HG02973 (cell line): ENCODE data around the gene COPG1.

Source experiments
- ATAC-seq: cut with Tn5 transposase; IDR thresholded peaks from one replicate; pipeline ENCODE4 v1.9.1; 2021; ENCODE audit warnings: moderate library complexity; ENCODE audit not compliant: unreplicated experiment

The COPG1 gene

DNA sequence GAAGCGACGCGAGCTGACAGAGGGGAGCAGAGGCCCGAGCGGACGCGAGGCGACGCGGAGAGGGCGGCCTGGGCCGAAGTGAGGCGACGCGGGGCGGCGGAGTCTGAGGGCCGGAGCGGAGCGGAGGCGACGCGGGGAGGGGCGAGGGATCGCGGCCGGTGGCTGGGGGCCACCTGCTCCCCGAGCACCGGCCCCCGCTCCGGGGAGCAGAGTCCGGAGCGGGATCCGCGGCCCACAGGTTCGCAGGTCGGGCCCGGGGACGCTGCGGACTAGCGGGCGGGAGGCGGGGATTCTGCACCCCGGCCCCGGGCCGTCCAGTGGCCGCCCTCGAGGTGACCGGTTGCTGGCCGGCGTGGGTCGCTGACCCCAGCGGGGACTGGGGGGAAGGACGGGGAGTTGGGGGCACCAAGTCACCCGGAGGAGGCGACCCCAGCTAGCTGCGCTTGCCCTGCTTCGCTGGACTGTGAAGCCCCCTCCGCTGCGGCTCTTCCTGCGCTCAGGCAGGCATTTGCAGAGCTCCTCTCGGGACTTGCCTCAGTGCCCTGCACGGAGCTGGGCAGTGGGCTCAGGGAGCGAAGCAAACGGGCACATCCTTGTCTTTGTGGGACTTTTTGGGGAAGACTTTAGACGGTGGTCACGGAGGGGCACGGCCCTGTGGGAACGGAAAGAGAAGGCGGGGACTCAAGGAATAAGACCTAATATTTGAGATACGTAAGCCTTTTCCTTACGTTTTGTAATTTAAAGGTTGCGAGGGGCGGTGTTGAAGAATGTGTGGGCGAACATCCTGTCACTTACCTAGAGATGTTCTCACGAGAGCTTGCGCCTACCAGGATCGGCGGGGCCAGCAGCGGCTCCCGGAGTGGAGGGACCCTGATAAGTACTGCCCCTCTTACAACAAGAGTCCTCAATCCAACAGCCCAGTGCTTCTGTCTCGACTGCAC is 29.8 kb downstream of the COPG1 start:
- peak; percentile 3 for ATAC-seq

DNA sequence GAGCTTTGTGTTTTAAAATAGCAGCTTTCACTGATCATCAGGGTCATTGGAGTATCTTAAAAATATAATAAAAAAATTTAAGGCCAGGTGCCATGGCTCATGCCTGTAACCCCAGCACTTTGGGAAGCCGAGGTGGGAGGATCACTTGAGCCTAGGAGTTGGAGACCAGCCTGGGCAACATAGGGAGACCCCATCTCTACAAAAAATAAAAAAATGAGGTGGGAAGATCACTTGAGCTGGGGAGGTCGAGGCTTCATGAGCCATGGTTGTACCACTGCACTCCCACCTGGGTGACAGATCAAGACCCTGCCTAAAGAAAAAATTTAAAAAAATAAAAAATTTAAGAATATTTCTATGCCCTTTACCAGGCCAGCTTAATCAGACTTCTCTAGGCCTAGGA is 30.8 kb downstream of the COPG1 start:
- no peak for ATAC-seq

DNA sequence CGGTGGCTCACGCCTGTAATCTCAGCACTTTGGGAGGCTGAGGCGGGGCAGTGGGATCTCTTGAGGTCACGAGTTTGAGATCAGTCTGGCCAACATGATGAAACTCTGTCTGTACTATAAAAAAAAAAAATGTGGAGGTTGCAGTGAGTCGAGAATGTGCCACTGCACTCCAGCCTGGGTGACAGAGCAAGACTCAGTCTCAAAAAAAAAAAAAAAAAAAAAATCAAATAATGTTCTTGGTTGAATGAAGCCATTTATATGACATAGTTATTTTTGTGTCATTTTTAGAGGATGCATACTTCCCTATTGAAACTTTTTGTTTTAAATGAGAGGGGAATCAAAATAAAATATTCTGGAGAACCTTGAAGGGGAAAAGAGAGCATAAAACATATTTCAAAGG is 32.3 kb downstream of the COPG1 start:
- no peak for ATAC-seq

DNA sequence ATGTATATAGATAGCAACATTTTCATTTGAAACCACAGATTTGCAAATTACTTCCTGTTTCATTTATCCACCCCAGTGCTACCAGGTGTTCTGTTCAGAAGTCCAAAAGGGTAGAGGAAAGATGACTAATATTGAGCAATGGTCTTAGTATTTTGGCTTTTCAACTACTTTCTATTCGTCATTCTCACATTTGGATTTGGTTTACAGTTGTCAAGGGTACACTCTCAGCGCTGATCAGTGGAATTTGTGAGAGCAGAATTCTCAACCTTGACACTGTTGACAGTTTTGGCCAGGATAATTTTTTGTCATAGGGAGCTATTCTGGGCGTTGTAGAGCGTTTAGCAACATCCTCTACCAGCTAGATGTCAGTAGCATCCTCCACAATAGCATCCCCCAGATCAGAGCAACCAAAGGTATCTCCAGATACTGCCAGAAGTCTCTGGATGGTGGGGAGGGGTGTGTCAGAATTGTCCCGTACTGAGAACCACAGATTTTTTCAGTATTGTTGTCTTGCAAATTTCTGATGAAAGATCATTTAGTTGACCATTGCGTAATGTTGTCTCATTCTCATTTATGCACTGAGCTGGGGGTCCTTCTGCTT is 33.4 kb downstream of the COPG1 start:
- peak; percentile 78 for ATAC-seq

DNA sequence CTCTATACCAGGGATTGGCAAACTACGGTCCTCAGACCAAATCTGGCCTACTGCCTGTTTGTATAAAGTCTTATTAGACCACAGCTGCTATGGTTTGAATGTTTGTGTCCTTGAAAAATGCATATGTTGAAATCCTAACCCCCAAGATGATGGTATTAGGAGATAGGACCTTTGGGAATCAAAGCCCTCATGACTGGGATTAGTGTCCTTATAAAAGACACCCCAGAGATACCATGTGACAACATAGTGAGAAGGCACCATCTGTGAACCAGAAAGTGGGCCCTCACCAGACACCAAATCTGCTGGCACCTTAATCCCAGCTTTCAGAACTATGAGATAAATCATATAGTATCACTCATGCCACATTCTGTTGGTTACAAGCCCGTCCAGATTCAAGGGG is 36.7 kb downstream of the COPG1 start:
- ATAC-seq: no peak

DNA sequence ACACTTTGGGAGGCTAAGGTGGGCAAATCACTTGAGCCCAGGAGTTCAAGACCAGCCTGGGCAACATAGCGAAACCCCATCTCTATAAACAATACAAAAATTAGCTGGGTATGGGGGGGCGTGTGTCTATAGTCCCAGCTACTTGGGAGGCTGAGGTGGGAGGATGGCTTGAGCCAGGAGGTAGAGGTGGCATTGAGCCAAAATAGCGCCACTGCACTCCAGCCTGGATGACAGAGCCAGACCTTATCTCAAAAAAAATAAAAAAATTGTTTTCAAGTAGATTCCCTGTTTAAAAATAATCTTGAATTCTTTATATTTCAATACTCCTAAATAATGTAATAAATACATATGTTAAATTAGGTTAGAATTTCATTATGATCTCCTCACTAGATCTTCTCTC is 39.0 kb downstream of the COPG1 start:
- no peak for ATAC-seq

DNA sequence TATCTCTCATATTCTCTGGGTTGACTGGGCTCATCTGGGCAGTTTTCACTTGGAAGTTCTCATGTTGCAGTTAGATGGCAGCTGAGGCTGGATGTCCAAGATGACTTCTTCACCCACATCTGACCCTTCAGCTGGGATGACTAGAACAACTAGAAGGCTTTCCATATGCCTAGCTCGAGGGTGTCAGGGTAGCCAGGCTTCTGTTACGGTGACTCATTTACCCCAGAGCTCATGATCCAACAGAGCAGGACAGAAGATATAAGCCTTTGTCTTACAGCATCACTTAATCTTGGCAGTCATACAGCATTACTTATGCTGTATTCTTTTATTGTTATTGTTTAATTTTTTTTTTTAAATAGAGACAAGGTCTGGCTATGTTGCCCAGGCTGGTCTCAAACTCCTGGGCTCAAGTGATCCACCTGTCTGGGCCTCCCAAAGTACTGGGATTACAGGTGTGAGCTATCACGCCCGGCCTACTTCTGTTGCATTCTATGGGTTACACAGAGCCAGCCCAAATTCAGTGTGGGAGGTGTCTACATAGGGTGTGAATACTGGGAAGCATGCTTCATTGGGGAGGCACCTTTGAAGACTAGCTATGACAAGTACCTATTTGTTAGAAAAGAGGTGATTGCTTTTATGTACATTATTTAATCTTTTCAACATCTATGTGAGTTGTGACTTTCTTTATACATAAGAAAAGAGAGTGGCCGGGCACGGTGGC is 40.0 kb downstream of the COPG1 start:
- ATAC-seq: no peak

DNA sequence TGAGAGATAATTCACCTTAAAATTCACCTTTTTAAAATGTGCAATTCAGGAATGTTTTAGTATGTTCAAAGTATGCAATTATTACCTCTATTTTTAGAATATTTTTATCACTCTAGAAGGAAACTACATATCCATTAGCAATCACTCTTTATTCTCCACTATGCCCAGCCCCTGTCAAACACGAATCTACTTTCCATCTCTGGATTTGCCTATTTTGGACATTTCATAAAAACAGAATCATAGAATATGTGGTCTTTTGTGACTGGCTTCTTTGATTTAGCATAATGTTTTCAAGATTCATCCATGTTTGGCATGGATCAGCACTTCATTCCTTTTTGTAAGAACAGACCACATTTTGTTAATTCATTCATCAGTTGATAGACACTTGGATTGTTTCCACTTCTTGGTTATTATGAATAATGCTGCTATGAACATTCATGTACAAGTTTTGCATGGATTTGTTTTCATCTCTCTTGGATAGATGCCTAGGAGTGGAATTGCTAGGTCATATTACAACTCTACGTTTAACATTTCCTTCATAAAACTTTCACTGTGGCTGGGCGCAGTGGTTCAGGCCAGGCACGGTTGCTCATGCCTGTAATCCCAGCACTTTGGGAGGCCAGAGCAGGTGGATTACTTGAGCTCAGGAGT is 42.0 kb downstream of the COPG1 start:
- ATAC-seq: no peak

DNA sequence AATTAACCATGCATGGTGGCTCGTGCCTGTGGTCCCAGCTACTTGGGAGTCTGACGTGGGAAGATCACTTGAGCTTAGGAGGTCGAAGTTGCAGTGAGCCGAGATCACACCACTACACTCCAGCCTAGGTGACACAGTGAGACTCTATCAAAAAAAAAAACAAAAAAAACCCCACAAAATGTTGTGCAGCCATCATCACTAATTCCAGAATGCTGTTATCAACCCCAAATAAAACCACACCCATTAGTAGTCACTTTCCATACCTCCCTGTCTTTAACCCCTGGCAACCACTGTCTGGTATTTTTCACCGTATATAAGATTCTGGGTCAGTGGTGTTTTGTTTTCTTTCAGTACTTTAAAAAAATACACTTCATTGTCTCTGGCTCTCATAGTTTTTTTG is 45.9 kb downstream of the COPG1 start:
- ATAC-seq: no peak

DNA sequence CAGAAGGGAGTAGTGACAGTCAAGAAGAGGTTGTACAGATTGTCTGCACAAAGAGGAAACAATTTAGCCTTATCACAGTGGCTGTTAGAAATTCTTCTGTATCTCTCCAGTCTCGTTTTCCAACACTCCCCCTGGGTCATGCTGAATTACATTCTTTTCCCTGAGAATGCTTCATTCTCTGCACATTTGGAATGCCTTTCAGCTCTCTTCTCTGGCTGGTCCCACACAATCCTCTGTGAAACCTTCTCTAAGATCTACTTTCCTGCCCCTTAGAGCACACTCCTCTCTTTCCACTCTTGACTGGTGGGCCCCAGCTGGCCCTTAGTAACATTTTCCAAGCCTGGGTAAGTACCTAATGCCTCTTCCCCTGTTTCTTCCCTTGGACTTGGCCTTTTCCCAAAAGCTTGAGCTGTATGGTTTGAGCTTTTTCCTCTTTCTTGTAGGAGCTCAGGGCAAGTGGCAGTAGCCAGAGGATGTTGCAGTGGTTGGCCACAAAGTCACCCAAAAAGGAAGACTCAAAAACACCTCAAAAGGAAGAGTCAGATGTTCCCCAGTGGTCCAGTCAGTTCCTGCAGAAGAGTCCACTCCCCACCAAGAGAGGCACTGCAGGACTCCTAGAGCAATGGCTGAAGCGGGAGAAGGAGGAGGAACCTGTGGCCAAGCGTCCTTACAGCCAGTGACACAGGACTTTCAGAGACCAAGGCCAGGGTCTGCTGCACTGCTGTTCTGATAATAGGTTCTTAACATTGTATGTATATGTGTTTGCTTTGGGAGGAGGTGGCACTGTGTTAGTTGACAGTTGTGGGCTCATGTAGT is 54.9 kb downstream of the COPG1 start:
- ATAC-seq: no peak

DNA sequence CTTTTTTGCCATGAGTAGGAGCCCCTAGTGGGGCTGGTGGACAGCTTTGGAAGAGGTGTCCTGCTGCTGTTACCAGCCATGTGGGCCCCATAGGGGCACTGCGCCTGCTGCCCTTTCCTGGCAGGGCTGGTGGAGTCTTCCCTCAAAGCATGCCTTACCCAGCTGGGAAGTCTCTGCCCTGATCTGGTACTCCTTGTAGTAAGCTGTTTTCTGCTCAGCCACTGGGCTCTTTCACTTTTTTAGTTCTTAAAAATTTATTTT is 55.5 kb downstream of the COPG1 start:
- ATAC-seq: no peak

DNA sequence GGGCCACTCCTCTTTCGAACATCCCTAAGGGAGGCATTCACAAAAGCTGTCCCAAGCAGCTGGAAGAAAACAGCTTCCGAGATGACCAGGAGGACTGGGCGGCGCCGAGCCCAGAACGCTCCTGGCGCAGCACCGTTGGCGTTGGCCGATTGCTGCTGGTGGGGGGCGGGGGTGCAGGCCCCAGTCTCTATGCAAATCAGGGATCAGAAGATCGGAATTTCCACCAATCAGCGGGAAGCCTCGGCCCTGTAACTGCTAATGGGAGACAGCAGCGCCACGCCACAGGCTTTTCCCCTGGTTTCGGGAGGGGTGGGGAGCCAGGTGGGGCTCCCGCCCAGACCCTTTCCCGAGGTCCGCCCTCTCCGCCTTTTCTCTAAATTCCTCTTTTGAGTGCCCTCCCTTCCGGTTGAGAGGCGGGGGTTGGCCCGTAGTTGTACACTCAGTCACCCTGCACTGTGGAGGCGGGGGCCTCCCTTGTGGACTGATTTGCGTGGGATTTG is 56.2 kb downstream of the COPG1 start:
- ATAC-seq: no peak

DNA sequence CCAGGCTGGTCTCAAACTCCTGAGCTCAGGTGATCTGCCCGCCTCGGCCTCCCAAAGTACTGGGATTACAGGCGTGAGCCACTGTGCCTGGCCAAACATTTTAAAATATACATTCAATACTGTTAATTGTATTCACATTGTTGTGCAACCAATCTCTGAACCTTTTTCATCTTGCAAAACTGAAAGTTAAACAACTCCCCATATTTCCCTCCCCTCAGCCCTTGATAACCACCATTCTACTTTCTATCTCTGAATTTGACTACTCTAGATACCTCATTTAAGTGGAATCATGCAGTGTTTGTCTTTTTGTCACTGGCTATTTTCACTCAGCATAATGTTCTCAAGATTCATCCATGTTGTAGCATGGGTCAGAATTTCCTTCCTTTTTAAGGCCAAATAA is 59.2 kb downstream of the COPG1 start:
- ATAC-seq: no peak

DNA sequence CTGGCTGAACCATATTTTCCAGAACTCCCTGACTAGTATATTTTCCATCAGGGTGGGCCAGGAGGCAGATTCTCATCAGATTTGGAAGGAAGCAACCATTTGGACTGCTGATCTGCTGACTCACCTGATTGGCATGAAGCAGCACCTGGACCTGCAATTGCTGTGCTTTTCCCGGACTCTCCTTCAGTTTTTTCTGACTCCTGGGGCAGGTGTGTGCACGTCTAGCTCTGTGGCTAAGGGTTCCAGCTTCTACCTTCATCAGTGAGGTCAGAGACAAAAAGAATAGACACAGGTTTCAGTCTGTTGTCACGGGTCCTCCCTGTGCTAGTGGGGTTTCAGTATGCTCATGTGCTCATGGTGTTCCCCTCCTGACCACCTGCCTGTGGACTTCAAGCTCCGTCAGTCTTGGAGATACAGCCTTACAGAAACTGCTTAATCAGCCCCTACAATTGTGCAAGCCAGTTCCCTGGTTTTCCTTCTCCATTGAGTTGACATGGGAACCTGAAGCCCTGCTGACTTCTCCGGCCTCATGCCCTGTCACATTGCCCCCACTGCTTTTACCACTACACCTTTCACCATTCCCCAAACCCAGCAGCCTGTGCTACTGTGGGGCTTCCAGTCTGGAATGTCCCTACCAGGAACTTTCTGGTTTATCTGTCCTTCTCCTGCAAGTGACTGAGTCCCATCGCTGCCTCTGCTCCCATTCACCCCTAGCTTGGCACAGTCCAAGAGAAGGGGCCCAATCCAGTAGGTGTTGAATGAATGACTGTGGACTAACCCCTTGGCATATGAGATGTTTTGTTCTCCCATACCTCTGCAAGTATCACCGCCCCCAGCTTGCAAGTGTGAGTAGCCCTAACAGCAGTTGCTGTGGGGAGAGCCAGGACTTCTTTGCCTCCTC is 61.0 kb downstream of the COPG1 start:
- ATAC-seq: peak; percentile 36

DNA sequence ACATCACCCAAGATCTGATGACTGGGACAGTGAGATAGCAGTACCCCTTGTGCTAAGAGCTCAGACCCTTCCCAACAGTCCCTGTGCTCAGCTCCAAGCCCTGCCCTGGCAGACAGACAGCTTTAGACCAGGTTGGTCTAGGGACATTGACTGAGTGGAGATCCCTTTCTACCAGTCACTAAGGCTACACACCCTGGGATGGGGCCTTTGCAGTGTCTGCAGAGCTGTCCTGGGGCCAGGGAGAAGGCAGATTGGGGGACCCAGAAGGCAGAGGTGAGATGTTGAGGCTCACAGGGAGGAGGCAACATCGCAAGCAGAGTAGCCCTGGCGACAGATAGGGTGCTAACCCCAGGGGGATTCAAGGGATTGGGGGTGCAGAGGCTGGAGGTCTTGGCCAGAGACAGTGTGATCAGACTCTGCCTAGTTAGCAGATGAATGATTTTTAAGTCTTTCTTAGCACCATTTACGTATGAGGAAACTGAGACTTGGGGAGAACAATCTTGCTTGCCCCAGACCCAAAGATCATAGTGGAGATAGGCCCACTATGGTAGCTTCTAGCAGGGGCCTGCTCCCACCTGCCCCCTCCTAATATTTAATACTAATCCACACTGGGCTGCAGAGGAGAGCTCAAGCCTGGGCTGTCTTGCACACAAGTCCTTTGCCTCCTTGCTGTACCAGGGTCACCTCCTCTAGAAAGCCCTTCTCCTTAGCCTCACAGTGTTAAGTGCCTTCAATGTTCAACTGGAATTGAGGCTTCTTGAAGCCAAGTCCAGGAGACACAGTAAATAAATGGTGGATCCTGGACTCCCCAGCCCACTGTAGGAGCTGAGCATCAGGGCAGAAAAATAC is 61.9 kb downstream of the COPG1 start:
- no peak for ATAC-seq

DNA sequence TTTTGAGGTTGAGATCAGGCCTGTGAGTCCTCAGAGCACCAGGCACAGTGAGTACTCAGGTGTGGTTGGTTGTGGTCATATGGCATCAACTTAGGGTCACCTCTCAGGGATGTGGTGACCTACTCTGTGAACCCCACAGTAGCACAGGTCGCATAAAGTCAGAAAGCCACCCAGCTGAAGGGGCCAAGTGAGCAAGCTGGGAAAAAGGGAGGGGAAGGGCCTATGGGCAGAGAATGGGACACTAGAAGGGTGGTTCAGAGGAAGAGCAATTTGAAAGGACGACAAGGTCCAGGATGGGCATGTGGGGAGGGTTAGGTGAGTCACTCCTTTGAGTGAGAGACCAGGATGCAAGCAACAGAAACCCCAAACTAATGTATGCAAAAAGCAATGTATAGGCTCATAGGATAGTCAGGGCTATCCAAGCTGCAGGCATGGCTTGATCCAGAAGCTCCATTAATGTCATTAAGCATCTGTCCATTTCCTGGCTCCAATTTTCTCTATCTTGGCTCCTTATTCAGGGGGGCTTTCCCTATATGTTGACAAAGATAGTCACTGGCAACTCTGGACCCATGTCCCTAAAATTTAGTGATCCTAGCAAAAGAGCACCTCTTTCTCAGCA is 62.7 kb downstream of the COPG1 start:
- ATAC-seq: no peak

DNA sequence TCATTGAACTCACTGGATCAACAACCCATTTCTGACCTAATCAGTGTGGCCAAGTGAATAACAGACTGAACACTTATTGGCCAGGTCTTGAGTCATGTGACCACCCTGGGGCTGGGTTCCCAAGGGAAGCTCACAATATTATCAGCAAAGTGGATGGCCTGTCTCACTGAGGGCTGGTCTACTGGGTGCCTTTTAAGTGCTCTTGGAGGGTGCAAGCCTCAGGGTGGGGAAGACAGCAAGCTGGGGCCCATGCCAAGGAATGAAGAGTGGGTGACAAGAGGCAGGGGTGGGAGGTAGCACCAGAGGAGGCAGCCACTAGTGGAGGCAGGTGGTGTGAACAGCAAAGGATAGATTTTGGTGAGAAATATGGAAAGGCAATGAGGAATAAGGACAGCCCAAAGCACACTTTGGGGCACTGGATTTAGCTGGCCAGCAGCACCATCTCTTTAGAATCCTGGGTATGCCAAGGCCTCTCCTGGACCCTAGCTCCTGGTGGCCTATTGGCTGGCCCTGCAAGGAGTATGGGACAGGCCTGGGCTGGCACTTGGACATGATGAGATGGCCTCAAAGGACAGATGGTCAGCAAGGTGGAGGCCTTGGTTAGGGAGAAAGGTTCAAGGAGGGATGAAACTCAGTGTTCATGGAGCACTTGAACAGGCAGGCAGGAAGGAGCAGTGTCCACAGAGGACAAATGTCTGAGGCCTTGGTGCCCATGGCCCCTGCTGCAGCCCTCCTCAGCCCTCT is 63.4 kb downstream of the COPG1 start:
- ATAC-seq: no peak

DNA sequence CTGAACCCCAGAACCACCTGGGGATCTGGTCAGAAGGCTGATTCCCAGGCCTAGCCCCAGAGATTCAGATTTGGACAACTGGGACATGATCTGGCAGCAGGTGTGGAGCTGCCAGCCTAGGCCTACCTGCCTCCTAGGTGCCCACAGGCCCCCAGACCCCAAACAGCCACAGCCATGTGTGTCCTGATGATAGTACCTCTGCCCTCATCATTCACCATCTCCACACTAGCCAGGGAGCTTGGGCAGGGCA is 63.9 kb downstream of the COPG1 start:
- no peak for ATAC-seq
